Thoracic aorta (tissue), 2 donors: ENCODE data around the gene CHST11. TPM values are rescaled to one million over a fixed set of nuclear protein-coding genes. Genes with fewer than 3 reads are reported as not detected.

Experiments
- ATAC-seq: fragments of 150-250 bp; one replicate; pipeline ENCODE4 v1.8.0; 2017; ENCODE audit warnings: low read depth; ENCODE audit not compliant: insufficient number of reproducible peaks, low FRiP score
- DNase-seq: peaks from one replicate; pipeline ENCODE4 v3.0.0-alpha.2; 2020; ENCODE audit warnings: low spot score
- H3K27ac ChIP-seq, 2 donors: fragments of 200-600 bp; sonication (generic); 1 replicate in 1 of 2; 2 replicates in 1 of 2; pipeline ENCODE4 v1.5.1; 2016; ENCODE audit warnings: mild to moderate bottlenecking in 2 of 2, moderate library complexity in 2 of 2
- H3K27me3 ChIP-seq: fragments of 200-600 bp; sonication (generic); replicated peaks from 2 replicates; pipeline ENCODE4 v1.6.0; 2016; ENCODE audit warnings: mild to moderate bottlenecking; ENCODE audit not compliant: insufficient read depth
- H3K36me3 ChIP-seq: fragments of 200-600 bp; sonication (generic); one replicate; pipeline ENCODE4 v1.5.1; 2016
- H3K4me1 ChIP-seq, 2 donors: fragments of 200-600 bp; sonication (generic); 1 replicate in 1 of 2; 2 replicates in 1 of 2; pipeline versions ENCODE4 v1.5.1 to v1.6.0; 2016; ENCODE audit warnings: low read depth in 2 of 2, mild to moderate bottlenecking in 1 of 2; ENCODE audit not compliant: control insufficient read depth in 1 of 2
- H3K4me3 ChIP-seq: fragments of 200-600 bp; sonication (generic); 2 replicates; pipeline ENCODE4 v1.5.1; 2016; ENCODE audit warnings: mild to moderate bottlenecking
- H3K9me3 ChIP-seq: fragments of 200-600 bp; sonication (generic); 2 replicates; pipeline ENCODE4 v1.5.1; 2016
- CTCF ChIP-seq: fragments of 200-600 bp; sonication (generic); IDR thresholded peaks from one replicate; pipeline ENCODE4 v1.5.1; 2019; ENCODE audit warnings: antibody characterized with exemption
- total RNA-seq, 2 donors: library from RNA; depleted of rRNA; stranded (reverse); fragments of >200 nt; gene quantifications; one replicate each; pipeline versions ENCODE4 v1.1.0 to v1.2.3, GENCODE V29; 2016

Gene CHST11
- total RNA-seq, 2 donors from 2014 or later = 41.9 to 79.3 TPM

DNA sequence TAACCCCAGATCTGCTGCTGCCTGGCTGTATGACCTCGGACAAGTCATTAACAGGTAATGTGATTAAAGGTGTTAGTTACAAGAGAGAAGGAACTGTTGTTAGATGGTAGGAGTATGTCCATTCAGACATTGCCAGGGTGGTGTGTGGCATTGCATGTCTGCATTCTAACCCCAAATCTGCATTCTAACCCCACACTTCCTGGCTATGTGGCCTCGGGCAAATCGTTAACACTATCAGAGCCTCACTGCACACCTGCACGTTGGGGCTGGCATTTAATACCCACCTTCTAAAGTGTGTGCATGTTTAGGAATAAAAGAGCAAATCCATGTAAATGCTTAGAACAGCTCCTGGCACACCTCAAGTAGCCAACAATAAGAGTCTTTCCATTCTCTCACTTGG is 46.4 kb downstream of the CHST11 start:
- no peak for TF ChIP-seq CTCF
- Histone ChIP-seq H3K4me3 (no peak overlapping the region), H3K27ac (no peak overlapping the region), H3K9me3 (no peaks in the 10 kb centered on the region), H3K36me3 (no peaks in the 10 kb centered on the region), H3K4me1 (peaks cover 15 to 82% of the 10 kb centered on the region in 2 donors), H3K27me3 (no peaks in the 10 kb centered on the region)
- DNase-seq (no peak), ATAC-seq (no peak)

GRCh38 chr12:104504146-104504545 is 47.4 kb downstream of the CHST11 start:
- Histone ChIP-seq H3K27me3 (no peaks in the 10 kb centered on the region), H3K36me3 (no peaks in the 10 kb centered on the region), H3K9me3 (no peaks in the 10 kb centered on the region), H3K4me1 (peaks cover 15 to 78% of the 10 kb centered on the region in 2 donors), H3K27ac (no peak overlapping the region), H3K4me3 (no peak overlapping the region)
- ATAC-seq (no peak), DNase-seq (no peak)
- TF ChIP-seq CTCF = no peak

DNA sequence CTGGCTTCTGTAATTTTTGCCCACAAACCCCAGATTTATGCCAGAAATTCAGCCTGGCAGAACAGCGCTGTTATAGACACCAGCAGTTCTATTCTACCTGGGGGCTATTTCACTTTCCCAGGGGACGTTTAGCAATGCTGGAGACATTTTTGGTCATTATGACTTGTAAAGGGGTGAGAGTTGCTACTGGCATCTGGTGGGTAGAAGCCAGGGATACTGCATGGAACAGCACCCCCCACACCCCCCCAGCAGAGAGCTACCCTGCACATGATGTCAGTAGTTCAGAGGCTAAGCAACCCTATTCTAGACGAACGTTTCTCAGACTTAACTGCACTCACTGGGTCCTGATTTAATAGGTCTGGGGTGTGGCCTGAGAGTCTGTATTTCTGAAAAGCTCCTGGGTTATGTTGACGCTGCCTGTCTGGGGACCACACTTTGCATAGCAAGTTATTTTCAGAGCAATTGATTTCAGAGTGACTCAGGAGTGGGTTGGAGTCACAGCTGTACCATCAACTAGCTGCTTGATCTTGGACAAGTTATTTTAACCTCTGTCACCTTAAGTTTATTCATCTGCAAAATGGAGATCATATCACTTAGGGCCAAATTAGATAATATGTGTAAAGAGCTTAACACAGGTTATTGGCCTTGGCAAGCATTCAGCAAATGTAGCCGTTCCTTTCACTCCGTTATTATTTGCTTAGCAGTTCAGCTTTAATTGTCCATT is 48.5 kb downstream of the CHST11 start:
- Histone ChIP-seq H3K4me3 (no peak overlapping the region), H3K36me3 (no peaks in the 10 kb centered on the region), H3K27me3 (no peaks in the 10 kb centered on the region), H3K27ac (no peak overlapping the region), H3K9me3 (no peaks in the 10 kb centered on the region), H3K4me1 (peaks cover 20 to 76% of the 10 kb centered on the region in 2 donors)
- no peak for TF ChIP-seq CTCF
- ATAC-seq (no peak), DNase-seq (no peak)

- no peaks in the 10 kb centered on the region for H3K36me3 ChIP-seq
- no peak overlapping the region for H3K27ac ChIP-seq
- no peaks in the 10 kb centered on the region for H3K9me3 ChIP-seq
- no peak for ATAC-seq
- TF ChIP-seq CTCF = no peak
- no peak overlapping the region for H3K4me3 ChIP-seq
- H3K4me1 ChIP-seq = peaks cover 27 to 77% of the 10 kb centered on the region in 2 donors
- no peaks in the 10 kb centered on the region for H3K27me3 ChIP-seq
- no peak for DNase-seq
Observed at GRCh38 chr12:104506676-104507401, 50.1 kb downstream of the CHST11 start.

DNA sequence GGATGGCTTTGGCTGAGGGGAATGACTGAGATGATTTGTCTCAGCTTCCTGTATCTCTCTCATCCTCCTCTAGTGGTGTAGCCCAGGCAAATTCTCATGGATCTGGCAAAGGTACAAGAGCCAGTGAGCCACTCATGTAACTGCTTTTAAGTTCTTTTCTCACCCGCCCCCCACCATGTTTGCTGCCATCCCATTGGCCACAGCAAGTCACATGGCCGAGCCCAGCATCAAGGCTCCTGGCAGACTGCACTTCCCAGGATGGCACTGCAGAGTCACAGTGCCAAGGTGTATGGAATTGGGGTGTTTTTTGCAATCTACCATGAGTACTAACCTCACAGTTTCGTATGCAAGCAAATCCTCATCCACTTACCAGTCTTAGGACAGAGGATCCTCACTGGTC is 50.9 kb downstream of the CHST11 start:
- DNase-seq (no peak), ATAC-seq (no peak)
- no peak for TF ChIP-seq CTCF
- Histone ChIP-seq H3K4me3 (no peak overlapping the region), H3K4me1 (peaks cover 27 to 68% of the 10 kb centered on the region in 2 donors), H3K27me3 (no peaks in the 10 kb centered on the region), H3K27ac (no peak overlapping the region), H3K36me3 (no peaks in the 10 kb centered on the region), H3K9me3 (no peaks in the 10 kb centered on the region)
